Measurements from ENCODE around the gene ALG3.

ALG3 gene

GRCh38 chr3:184196536-184196935 lies 52.2 kb downstream of the ALG3 start:
- no peak for DNase-seq (ENCODE audit: low read depth in 2 of 2)

- DNase-seq (ENCODE audit: low read depth in 2 of 2), result no peak
Measured at GRCh38 chr3:184193991-184194539, 54.7 kb downstream of the ALG3 start.

GRCh38 chr3:184192889-184193288 lies 55.9 kb downstream of the ALG3 start:
- DNase-seq (ENCODE audit: low read depth in 2 of 2), result no peak
